Fibroblast of skin of scalp (primary cell): ENCODE measurements around the gene SALL3. TPM values are rescaled to one million over a fixed set of nuclear protein-coding genes. Genes with fewer than 3 reads are reported as not detected.
"Not testable (repeated sequence)": the region's sequence is repeated elsewhere in the genome, so short reads cannot be mapped to it uniquely, and the experiment has no call there.

Experiments
- DNase-seq: peaks from one replicate; pipeline ENCODE4 v3.0.0-alpha.2; 2013
- polyA plus RNA-seq, 2 experiments: library from polyadenylated mRNA; unstranded; fragments of 120-200 nt; gene quantifications; one replicate each; pipeline ENCODE4 v1.2.1, GENCODE V29; 2013; ENCODE audit not compliant: insufficient read length in 2 of 2

SALL3 gene
- polyA plus RNA-seq (2013, experiment 1 of 2; ENCODE audit: insufficient read length) = not detected
- polyA plus RNA-seq (2013, experiment 2 of 2; ENCODE audit: insufficient read length) = 0.20 TPM

GRCh38 chr18:78979730-78980278 lies at the start of gene SALL3:
TSS of gene SALL3 (plus strand) at chr18:78979818. CDS start at chr18:78980275, 457 bp downstream.
- no peak for DNase-seq

DNA sequence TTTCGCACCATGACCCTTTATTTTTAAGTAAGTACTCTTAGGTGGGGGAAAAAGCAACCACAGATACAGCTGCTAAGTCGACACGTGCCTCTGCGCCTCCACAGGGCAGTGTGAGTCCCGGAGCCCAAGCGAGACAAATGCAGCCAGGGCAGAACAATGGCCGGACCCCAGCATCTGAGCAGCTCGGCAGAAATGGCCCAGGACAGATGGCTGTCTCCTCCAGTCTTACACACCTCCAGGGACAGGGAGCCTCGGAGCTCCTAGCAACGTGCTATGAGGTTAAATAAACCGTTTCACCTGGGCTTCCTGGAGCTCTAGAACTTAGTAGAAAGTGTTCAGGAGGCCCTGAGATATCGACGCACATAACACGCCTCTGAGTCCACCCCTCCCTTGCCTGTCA lies 47.3 kb upstream of the SALL3 start:
- DNase-seq = no peak

DNA sequence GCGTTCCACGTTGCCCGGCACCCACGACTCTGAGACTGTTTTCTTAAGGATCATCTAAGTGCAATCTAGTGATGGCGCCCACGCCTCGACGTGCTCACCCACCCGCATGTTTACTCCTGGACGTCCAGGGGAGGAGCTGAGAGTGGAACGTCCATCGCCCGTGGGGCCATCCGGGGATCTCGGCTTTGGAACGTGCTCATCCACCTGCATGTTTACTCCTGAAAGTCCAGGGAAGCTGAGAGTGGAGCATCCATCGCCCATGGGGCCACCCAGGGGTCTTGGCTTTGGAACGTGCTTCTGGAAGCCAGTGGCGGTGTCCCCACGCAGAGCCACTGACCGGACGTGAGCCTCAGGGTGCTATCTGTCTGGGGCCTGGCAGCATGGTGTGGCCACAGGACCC lies 45.6 kb upstream of the SALL3 start:
- DNase-seq = no peak

DNA sequence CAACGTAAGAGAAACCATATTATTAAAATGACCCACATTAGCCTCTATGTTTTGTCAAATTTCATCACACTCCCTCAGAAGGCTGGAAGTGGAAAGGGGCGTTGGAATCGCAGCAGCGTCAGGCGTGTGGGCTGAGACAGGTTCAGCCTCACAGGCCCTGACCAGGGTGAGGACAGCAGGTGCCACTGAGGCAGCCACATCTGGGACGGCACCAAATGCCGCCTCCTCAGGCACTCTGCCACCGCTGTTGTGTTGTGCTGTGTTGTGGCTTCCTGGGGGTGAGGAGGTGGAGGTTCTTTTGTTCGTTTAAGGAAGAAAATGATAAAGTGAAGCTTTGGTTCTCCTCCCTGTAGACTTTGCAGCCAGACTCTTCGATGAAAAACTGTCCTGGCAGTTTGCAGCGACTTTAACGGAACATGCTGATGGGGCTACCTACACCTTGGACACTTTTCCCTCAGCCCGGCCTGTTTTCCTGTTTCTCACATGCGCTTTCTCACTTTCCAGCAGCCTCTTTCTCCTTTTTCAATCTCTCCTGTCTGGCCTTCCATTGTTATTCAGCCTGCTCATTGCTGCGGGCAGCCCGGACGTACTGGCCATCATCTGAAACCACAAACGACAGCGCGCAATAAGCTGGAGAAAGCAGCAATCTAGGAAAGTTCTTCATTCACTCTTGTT lies 44.9 kb upstream of the SALL3 start:
- DNase-seq = no peak

DNA sequence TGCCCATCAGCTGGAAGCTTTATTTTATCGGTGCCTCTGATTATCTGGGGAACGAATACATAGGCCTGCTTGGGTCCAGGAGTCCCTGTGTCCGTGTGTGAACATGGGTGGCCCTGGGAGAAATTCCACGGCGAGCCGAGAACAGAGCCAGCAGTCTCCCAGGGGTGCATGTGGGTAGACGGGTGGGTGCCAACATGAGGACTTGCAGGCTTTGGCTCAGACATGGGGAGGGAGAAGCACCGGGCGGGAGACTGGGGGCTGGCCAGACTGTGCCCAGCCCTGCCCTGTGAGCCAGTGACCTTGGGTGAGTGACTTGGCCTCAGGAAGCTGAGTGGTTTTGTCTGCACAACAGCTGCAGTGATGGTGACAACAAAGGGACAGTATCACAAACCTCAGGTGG lies 44.2 kb upstream of the SALL3 start:
- no peak for DNase-seq

- DNase-seq = no peak
Observed at GRCh38 chr18:78936251-78937005, 43.2 kb upstream of the SALL3 start.

DNA sequence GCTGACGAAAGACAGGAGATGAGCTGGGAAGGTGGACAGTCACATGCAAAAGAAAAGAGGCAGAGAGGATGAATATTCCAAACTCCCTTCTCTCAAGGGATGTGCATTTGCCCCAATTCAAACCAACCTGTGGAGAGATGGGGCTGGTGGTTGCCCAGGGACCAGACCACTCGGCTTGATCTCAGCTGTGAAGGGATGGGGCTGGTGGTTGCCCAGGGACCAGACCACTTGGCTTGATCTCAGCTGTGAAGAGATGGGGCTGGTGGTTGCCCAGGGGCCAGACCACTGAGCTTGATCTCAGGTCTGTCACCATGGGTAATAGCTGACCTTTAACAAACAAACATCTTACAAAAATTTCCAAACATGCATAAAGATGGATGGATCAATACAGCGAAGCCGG lies 42.5 kb upstream of the SALL3 start:
- no peak for DNase-seq

DNA sequence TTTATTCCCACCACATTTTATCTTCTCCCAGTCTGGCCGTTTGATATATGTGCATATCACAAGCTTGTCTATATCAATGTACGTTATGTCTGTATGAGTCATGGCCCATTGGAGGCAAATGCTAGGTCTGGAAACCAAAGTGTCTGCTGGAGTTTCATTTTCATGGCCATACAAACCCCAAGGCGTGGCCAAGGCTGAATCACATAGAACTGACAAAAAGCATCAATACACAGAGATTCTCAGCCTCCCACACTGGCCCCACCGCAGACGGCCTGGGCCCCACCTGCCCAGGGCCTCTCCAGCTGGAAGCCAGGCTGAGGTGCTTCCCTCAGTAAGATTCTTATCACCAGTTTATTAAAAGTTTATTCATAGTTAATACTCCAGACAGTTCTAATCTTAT lies 40.5 kb upstream of the SALL3 start:
- no peak for DNase-seq

- no peak for DNase-seq
Observed at GRCh38 chr18:78939734-78940494, 39.7 kb upstream of the SALL3 start.

DNA sequence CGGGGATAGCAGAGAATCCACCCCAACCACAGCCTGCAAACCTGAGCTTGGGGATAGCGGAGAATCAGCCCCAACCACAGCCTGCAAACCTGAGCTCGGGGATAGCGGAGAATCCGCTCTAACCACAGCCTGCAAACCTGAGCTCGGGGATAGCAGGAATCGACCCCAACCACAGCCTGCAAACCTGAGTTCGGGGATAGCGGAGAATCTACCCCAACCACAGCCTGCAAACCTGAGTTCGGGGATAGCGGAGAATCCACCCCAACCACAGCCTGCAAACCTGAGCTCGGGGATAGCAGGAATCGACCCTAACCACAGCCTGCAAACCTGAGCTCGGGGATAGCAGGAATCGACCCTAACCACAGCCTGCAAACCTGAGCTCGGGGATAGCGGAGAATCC lies 37.4 kb upstream of the SALL3 start:
- DNase-seq = not testable (repeated sequence)

GRCh38 chr18:78945628-78946027 lies 34.0 kb upstream of the SALL3 start:
- DNase-seq = no peak

GRCh38 chr18:78947291-78947690 lies 32.3 kb upstream of the SALL3 start:
- DNase-seq = no peak

DNA sequence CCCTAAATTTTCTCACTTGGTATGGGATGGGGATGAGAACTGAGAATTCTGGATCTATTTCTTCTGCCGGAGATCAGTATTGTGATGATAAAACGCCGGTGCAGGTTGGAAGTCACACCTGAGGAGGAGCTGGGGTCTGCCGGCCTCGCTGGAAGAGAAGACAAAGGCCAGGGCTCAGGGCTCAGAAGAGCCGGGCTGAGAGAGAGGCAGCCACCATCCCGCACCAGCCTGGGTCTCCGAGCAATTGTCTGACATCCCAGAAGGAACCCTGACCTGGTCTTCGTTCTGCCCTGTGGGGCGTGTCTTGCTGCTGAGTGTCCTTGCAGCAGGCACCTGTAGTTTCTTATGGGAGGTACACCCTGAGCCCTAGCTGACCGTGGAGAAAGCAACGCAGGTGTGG lies 31.4 kb upstream of the SALL3 start:
- DNase-seq = no peak

GRCh38 chr18:78948707-78949106 lies 30.9 kb upstream of the SALL3 start:
- DNase-seq = no peak

- DNase-seq = no peak
Observed at GRCh38 chr18:78949216-78949615, 30.4 kb upstream of the SALL3 start.

DNA sequence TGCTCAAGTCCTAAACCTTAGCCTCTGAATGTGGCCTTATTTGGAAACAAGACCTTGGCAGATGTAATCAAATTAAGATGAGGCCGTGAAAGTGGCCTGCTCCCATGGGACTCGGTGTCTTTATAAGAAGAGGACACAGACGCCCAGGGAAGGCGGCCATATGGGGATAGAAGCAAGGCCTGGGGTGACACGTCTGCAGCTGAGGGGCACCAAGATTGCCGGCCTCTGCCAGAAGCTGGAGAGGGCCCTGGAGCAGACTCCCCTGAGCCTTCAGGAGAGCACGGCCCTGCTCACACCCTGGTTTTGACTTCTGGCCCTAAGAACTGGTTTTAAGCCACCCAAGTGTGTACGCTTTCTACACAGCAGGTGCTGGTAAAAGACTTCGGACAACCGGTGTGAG lies 29.2 kb upstream of the SALL3 start:
- no peak for DNase-seq

GRCh38 chr18:78953566-78953965 lies 26.1 kb upstream of the SALL3 start:
- DNase-seq = no peak

GRCh38 chr18:78955051-78955450 lies 24.6 kb upstream of the SALL3 start:
- DNase-seq = no peak

DNA sequence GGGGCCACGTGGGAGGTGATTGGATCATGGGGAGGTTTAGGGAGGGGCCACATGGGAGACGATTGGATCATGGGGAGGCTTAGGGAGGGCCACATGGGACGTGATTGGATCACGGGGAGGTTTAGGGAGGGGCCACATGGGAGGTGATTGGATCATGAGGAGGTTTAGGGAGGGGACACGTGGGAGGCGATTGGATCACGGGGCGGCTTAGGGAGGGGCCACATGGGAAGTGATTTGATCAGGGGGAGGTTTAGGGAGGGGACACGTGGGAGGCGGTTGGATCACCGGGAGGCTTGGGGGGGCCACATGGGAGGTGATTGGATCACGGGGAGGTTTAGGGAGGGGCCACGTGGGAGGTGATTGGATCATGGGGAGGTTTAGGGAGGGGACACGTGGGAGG lies 22.5 kb upstream of the SALL3 start:
- no peak for DNase-seq

DNA sequence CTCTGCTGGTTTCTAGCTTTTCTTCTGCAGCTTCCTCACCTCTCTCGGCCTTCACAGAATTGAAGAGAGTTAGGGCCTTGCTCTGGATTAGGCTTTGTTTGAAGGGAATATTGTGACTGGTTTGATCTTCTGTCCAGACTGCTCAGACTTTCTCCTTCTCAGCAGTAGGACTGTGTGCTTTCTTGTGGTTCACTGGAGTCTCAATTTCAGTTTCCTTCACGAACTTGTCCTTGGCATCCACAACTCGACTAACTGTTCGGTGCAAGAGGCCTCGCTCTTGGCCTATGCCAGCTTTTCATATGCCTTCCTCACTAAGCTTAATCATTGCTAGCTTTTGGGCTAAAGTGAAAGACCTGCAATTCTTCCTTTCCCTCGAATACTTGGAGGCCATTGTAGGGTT lies 18.9 kb upstream of the SALL3 start:
- no peak for DNase-seq

DNA sequence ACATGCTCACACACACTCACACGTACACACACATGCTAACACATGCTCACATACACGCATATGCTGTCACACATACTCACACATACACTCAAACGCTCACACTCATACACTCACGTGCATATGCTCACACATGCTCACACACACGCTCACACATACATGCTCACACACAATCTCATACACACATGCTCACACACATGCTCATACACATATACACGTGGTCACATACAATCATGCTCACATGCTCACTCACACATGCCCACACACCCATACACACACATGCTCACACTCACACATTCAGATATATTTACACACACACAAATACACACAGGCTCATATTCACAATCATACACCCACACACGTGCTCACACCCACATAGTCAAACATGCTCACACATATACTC lies 17.5 kb upstream of the SALL3 start:
- no peak for DNase-seq

DNA sequence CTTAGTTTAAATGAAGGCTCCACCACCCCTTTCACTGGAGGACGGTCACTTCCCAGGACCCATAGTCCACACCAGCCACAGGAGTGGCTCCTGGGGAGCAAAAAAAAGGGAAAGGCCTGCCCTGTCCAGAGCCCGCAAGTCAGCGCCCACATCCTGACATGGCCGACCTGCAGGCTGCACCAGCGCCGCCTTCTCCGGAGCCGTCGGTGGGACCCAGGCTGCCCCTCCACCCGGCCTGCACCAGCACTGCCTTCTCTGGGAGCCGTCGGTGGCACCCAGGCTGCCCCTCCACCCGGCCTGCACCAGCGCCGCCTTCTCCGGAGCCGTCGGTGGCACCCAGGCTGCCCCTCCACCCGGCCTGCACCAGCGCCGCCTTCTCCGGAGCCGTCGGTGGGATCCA lies 14.9 kb upstream of the SALL3 start:
- DNase-seq = not testable (repeated sequence)

- no peak for DNase-seq
Observed at GRCh38 chr18:78965260-78965659, 14.4 kb upstream of the SALL3 start.
